Spleen (tissue), 11 donors: ENCODE data around the gene DTX1. TPM values are rescaled to one million over a fixed set of nuclear protein-coding genes. Genes with fewer than 3 reads are reported as not detected.

ENCODE experiments used
- DNase-seq: peaks from one replicate; pipeline ENCODE4 v3.0.0-alpha.2; 2020
- H3K27ac ChIP-seq, 8 donors: fragments of 200-600 bp; sonication (generic) in 7 of 8; 1 replicate in 4 of 8; 2 replicates in 4 of 8; pipeline versions ENCODE4 v1.5.0 to v1.8.0; 2016 to 2021; ENCODE audit warnings: inconsistent platforms in 4 of 8, mild to moderate bottlenecking in 4 of 8, moderate library complexity in 1 of 8
- H3K27me3 ChIP-seq, 7 donors: fragments of 200-600 bp; sonication (generic) in 6 of 7; replicated peaks in 1 of 7; 1 replicate in 4 of 7; 2 replicates in 3 of 7; pipeline versions ENCODE4 v1.5.0 to v1.8.0; 2016 to 2021; ENCODE audit warnings: inconsistent platforms in 3 of 7, mild to moderate bottlenecking in 1 of 7
- H3K36me3 ChIP-seq, 6 donors: fragments of 200-600 bp; sonication (generic) in 5 of 6; 1 replicate in 4 of 6; 2 replicates in 2 of 6; pipeline versions ENCODE4 v1.5.0 to v1.8.0; 2016 to 2021; ENCODE audit warnings: inconsistent platforms in 2 of 6
- H3K4me1 ChIP-seq, 6 donors: fragments of 200-600 bp; sonication (generic) in 5 of 6; 1 replicate in 3 of 6; 2 replicates in 3 of 6; pipeline versions ENCODE4 v1.5.0 to v1.8.0; 2016 to 2021; ENCODE audit warnings: inconsistent platforms in 3 of 6
- H3K4me3 ChIP-seq, 8 donors: fragments of 200-600 bp; sonication (generic) in 7 of 8; 1 replicate in 4 of 8; 2 replicates in 4 of 8; pipeline versions ENCODE4 v1.5.0 to v1.8.0; 2016 to 2021; ENCODE audit warnings: inconsistent platforms in 4 of 8, mild to moderate bottlenecking in 4 of 8, moderate library complexity in 2 of 8
- H3K9me3 ChIP-seq, 8 donors: fragments of 200-600 bp; sonication (generic) in 7 of 8; 1 replicate in 4 of 8; 2 replicates in 4 of 8; pipeline versions ENCODE4 v1.5.0 to v1.8.0; 2016 to 2021; ENCODE audit warnings: inconsistent platforms in 4 of 8
- CTCF ChIP-seq, 11 experiments: fragments of 200-600 bp in 7 of 11; fragments of 450-650 bp in 4 of 11; sonication (generic) in 4 of 11; IDR thresholded peaks in 8 of 11; conservative IDR thresholded peaks in 3 of 11; 1 replicate in 7 of 11; 2 replicates in 4 of 11; pipeline versions ENCODE4 v1.4.0 to v1.8.0; 2016 to 2021; ENCODE audit warnings: antibody characterized with exemption in 11 of 11, inconsistent platforms in 4 of 11, mild to moderate bottlenecking in 1 of 11
- POLR2A ChIP-seq, 3 donors: fragments of 450-650 bp; IDR thresholded peaks; one replicate each; pipeline ENCODE4 v1.5.1; 2017; ENCODE audit warnings: antibody characterized with exemption in 3 of 3, mild to moderate bottlenecking in 1 of 3
- POLR2AphosphoS5 ChIP-seq, 3 donors: sonication (generic); formaldehyde crosslinking; IDR thresholded peaks; one replicate each; pipeline ENCODE4 v1.5.1; 2017; ENCODE audit warnings: antibody characterized with exemption in 3 of 3
- WGBS, 5 donors: extraction: QIAGEN DNeasy Blood & Tissue Kit in 3 of 5; methylation state at CpG; one replicate each; pipeline versions ENCODE4 v1.1.5 to v1.1.7; 2013 to 2018; 5-methylcytosine and 5-hydroxymethylcytosine counted together
- intact Hi-C: fragments of 100-400 bp; cut with DNase I; formaldehyde crosslinking; loops from one replicate; pipeline ENCODE4 v1.15.0; 2023; ENCODE audit warnings: low total_unique reads
- polyA plus RNA-seq, 3 donors: library from polyadenylated mRNA; stranded (reverse); fragments of 200-250 nt; gene quantifications; one replicate each; pipeline ENCODE4 v1.2.1, GENCODE V29; 2013
- total RNA-seq, 7 donors: library from RNA; depleted of rRNA in 3 of 7; stranded (reverse); fragments of >200 nt in 3 of 7; fragmentation: NEBNext Ultra II Directional in 4 of 7; extraction: Animal tissue kit (Norgen Biotek cat#: 25700) in 4 of 7; gene quantifications; one replicate each; pipeline versions ENCODE4 v1.1.0 to v1.2.1, GENCODE V29; 2016 to 2021
- donor health status: healthy with polysubstance abuse.
- donor health status: DM: no; HTN: no; CAD: no; lungs with moderate emphysema.
- donor health status: DM: no; HTN: no; CAD: no.
- donor health status: Bipolar disorder and iron deficiency.
- donor health status: healthy.
- donor health status: DM: no; HTN: no; CAD: no.
- donor health status: DM: yes; HTN: yes; CAD: no.

The DTX1 gene
- total and polyA plus RNA-seq, 10 donors, result 53.4 to 141 (median 83.6) TPM

- Histone ChIP-seq H3K27ac (peak overlapping the region; percentile 74 to 88 (median 82)), H3K9me3 (no peaks in the 10 kb centered on the region), H3K4me1 (peaks cover 20 to 99% (median 77%) of the 10 kb centered on the region in 6 donors), H3K27me3 (peaks cover 0 to 29% (median 7%) of the 10 kb centered on the region in 7 donors), H3K4me3 (peak overlapping the region; percentile 66 to 91 (median 74)), H3K36me3 (peaks cover 0 to 12% (median 0%) of the 10 kb centered on the region in 6 donors)
- 61 to 72% (median 64%) methylated on average over 27 to 44 of the region's 44 CpGs for WGBS, 5 donors
- TF ChIP-seq POLR2AphosphoS5 (IDR thresholded peaks at IDR 0.05), result peak in 1 of 3 donors; percentile 42
- TF ChIP-seq POLR2A (IDR thresholded peaks at IDR 0.05), result no peak
- intact Hi-C loops, result no loop called here
- peak; percentile 80 for DNase-seq
Measured at GRCh38 chr12:113057565-113058485, 1.3 kb downstream of the DTX1 start.

GRCh38 chr12:113058553-113058952 lies 2.0 kb downstream of the DTX1 start:
- intact Hi-C loops, result no loop called here
- DNase-seq, result no peak
- peak overlapping the region in 3 of 8 donors; percentile 80 to 88 (median 86) for H3K27ac ChIP-seq
- peaks cover 28 to 99% (median 80%) of the 10 kb centered on the region in 6 donors for H3K4me1 ChIP-seq
- no peak for TF ChIP-seq POLR2AphosphoS5 (IDR thresholded peaks at IDR 0.05)
- H3K27me3 ChIP-seq, result peaks cover 0 to 29% (median 7%) of the 10 kb centered on the region in 7 donors
- peak overlapping the region; percentile 66 to 91 (median 74) for H3K4me3 ChIP-seq
- peaks cover 0 to 20% (median 0%) of the 10 kb centered on the region in 6 donors for H3K36me3 ChIP-seq
- WGBS, 5 donors, result 76 to 100% (median 97%) methylated on average over 1 of the region's 1 CpG
- no peaks in the 10 kb centered on the region for H3K9me3 ChIP-seq

GRCh38 chr12:113059071-113059595 lies 2.6 kb downstream of the DTX1 start:
- WGBS, 5 donors, result 71 to 90% (median 81%) methylated on average over 8 of the region's 8 CpGs
- Histone ChIP-seq H3K36me3 (peaks cover 0 to 20% (median 0%) of the 10 kb centered on the region in 6 donors), H3K4me1 (peaks cover 33 to 100% (median 86%) of the 10 kb centered on the region in 6 donors), H3K27me3 (peaks cover 0 to 29% (median 7%) of the 10 kb centered on the region in 7 donors), H3K4me3 (peak overlapping the region in 5 of 8 donors; percentile 66 to 91 (median 75)), H3K9me3 (no peaks in the 10 kb centered on the region), H3K27ac (peak overlapping the region in 2 of 8 donors; percentile 53 to 86)
- DNase-seq, result no peak
- intact Hi-C loops, result no loop called here
- TF ChIP-seq CTCF (IDR thresholded peaks at IDR 0.05 in 8 of 11, conservative IDR thresholded peaks at IDR 0.05 in 3 of 11), result no peak
- TF ChIP-seq POLR2AphosphoS5 (IDR thresholded peaks at IDR 0.05), result no peak
- TF ChIP-seq POLR2A (IDR thresholded peaks at IDR 0.05), result no peak

GRCh38 chr12:113060336-113060960 lies 3.9 kb downstream of the DTX1 start:
- Histone ChIP-seq H3K36me3 (peaks cover 0 to 20% (median 0%) of the 10 kb centered on the region in 6 donors), H3K4me1 (peaks cover 46 to 100% (median 92%) of the 10 kb centered on the region in 6 donors), H3K27me3 (peaks cover 0 to 25% (median 7%) of the 10 kb centered on the region in 7 donors), H3K9me3 (no peaks in the 10 kb centered on the region), H3K27ac (peak overlapping the region in 4 of 8 donors; percentile 10 to 54 (median 48)), H3K4me3 (peak overlapping the region in 2 of 8 donors; percentile 78 to 91)
- intact Hi-C loops, result no loop called here
- 77 to 93% (median 81%) methylated on average over 7 of the region's 7 CpGs for WGBS, 5 donors
- TF ChIP-seq CTCF (IDR thresholded peaks at IDR 0.05 in 8 of 11, conservative IDR thresholded peaks at IDR 0.05 in 3 of 11), result no peak
- TF ChIP-seq POLR2A (IDR thresholded peaks at IDR 0.05), result no peak
- no peak for TF ChIP-seq POLR2AphosphoS5 (IDR thresholded peaks at IDR 0.05)
- peak; percentile 41 for DNase-seq
